ENCODE data around the gene PEF1.

PEF1 gene

GRCh38 chr1:31642366-31642765 is 2.3 kb downstream of the PEF1 start:
- Histone ChIP-seq H3K4me3 (no peak overlapping the region), H3K27ac (peak overlapping the region in 2 of 21 experiments; percentile 3 to 52)

- H3K4me3 ChIP-seq = no peak overlapping the region
- H3K27ac ChIP-seq = peak overlapping the region in 6 of 21 experiments; percentile 1 to 59 (median 38)
Observed at GRCh38 chr1:31640964-31641363, 3.7 kb downstream of the PEF1 start.

- no peak overlapping the region for H3K4me3 ChIP-seq
- peak overlapping the region in 13 of 21 experiments; percentile 7 to 77 (median 53) for H3K27ac ChIP-seq
Observed at GRCh38 chr1:31640179-31640578, 4.5 kb downstream of the PEF1 start.

GRCh38 chr1:31639543-31639942 is 5.1 kb downstream of the PEF1 start:
- Histone ChIP-seq H3K27ac (peak overlapping the region in 16 of 21 experiments; percentile 7 to 77 (median 57)), H3K4me3 (no peak overlapping the region)

GRCh38 chr1:31637915-31638673 is 6.6 kb downstream of the PEF1 start:
- Histone ChIP-seq H3K27ac (peak overlapping the region in 18 of 21 experiments; percentile 8 to 77 (median 59)), H3K4me3 (no peak overlapping the region)

GRCh38 chr1:31633117-31633516 is 11.6 kb downstream of the PEF1 start:
- H3K4me3 ChIP-seq = no peak overlapping the region
- no peak overlapping the region for H3K27ac ChIP-seq

- Histone ChIP-seq H3K27ac (no peak overlapping the region), H3K4me3 (no peak overlapping the region)
Observed at GRCh38 chr1:31632649-31633048, 12.0 kb downstream of the PEF1 start.

- no peak overlapping the region for H3K27ac ChIP-seq
Observed at GRCh38 chr1:31628931-31629556, 15.6 kb downstream of the PEF1 start.

GRCh38 chr1:31627930-31628559 is 16.6 kb downstream of the PEF1 start:
- peak overlapping the region in 7 of 21 experiments; percentile 19 to 65 (median 36) for H3K27ac ChIP-seq
- no peak overlapping the region for H3K4me3 ChIP-seq

More at GRCh38 chr1:31628931-31629556, 15.6 kb downstream of the PEF1 start:
- no peak overlapping the region for H3K4me3 ChIP-seq

- Histone ChIP-seq H3K27ac (peak overlapping the region in 7 of 21 experiments; percentile 19 to 65 (median 36)), H3K4me3 (no peak overlapping the region)
Observed at GRCh38 chr1:31627301-31627929, 17.3 kb downstream of the PEF1 start.

GRCh38 chr1:31626223-31627207 is 18.2 kb downstream of the PEF1 start:
- Histone ChIP-seq H3K27ac (peak overlapping the region in 6 of 21 experiments; percentile 14 to 41 (median 36)), H3K4me3 (no peak overlapping the region)

- Histone ChIP-seq H3K27ac (peak overlapping the region in 4 of 21 experiments; percentile 16 to 41 (median 36)), H3K4me3 (no peak overlapping the region)
Observed at GRCh38 chr1:31625561-31626222, 19.0 kb downstream of the PEF1 start.

- no peak overlapping the region for H3K4me3 ChIP-seq
- no peak overlapping the region for H3K27ac ChIP-seq
Observed at GRCh38 chr1:31624731-31625514, 19.8 kb downstream of the PEF1 start.

- Histone ChIP-seq H3K4me3 (no peak overlapping the region), H3K27ac (no peak overlapping the region)
Observed at GRCh38 chr1:31624309-31624708, 20.4 kb downstream of the PEF1 start.

- no peak overlapping the region for H3K27ac ChIP-seq
- no peak overlapping the region for H3K4me3 ChIP-seq
Observed at GRCh38 chr1:31623365-31623764, 21.3 kb downstream of the PEF1 start.

GRCh38 chr1:31621847-31622730 is 22.6 kb downstream of the PEF1 start:
- Histone ChIP-seq H3K4me3 (no peak overlapping the region), H3K27ac (no peak overlapping the region)

GRCh38 chr1:31621498-31621820 is 23.2 kb downstream of the PEF1 start:
- no peak overlapping the region for H3K4me3 ChIP-seq
- no peak overlapping the region for H3K27ac ChIP-seq
